ENCODE data around the gene DUSP8.
"Not testable (repeated sequence)": the region's sequence is repeated elsewhere in the genome, so short reads cannot be mapped to it uniquely, and the experiment has no call there.

GRCh38 chr11:1596576-1597121 is 24.6 kb upstream of the DUSP8 start:
- TF ChIP-seq CTCF (IDR thresholded peaks at IDR 0.05); EZH2 (IDR thresholded peaks at IDR 0.05; ENCODE audit: borderline replicate concordance, insufficient read depth, low read depth, low read length, poor library complexity, severe bottlenecking): not testable (repeated sequence)

Measured in B cell (primary cell).